SK-N-SH (cell line): ENCODE results near the gene STK4.

Experiments used
- CTCF ChIP-seq: fragments of 200-600 bp; sonication (generic); IDR thresholded peaks from 2 replicates; pipeline ENCODE4 v1.6.1; 2017; ENCODE audit warnings: antibody characterized with exemption, mild to moderate bottlenecking, moderate library complexity
- ELF1 ChIP-seq: IDR thresholded peaks from 2 replicates; pipeline ENCODE4 v1.4.0; 2012
- FOXJ3 ChIP-seq: sonication (generic); formaldehyde crosslinking; IDR thresholded peaks from 2 replicates; pipeline ENCODE4 v1.5.1; 2020; ENCODE audit warnings: mild to moderate bottlenecking, missing genetic modification reagents
- JUND ChIP-seq: IDR thresholded peaks from 2 replicates; pipeline ENCODE4 v1.4.0; 2012
- POLR2AphosphoS5 ChIP-seq: IDR thresholded peaks from 2 replicates; pipeline ENCODE4 v1.6.1; 2012; ENCODE audit warnings: low read depth, low read length
- REST ChIP-seq: IDR thresholded peaks from 2 replicates; pipeline ENCODE4 v1.6.1; 2012; ENCODE audit warnings: mild to moderate bottlenecking, low read depth, low read length, moderate library complexity
- RFX5 ChIP-seq: IDR thresholded peaks from 2 replicates; pipeline ENCODE4 v1.6.1; 2012; ENCODE audit warnings: mild to moderate bottlenecking, improper control_type of control experiment, low read length
- TAF1 ChIP-seq: IDR thresholded peaks from 2 replicates; pipeline ENCODE4 v1.6.1; 2012; ENCODE audit warnings: low read depth, mild to moderate bottlenecking, low read length, moderate library complexity, borderline replicate concordance

- TF ChIP-seq TAF1 (no peak), POLR2AphosphoS5 (peak; percentile 39; the same call in 1 of the 2 replicates), CTCF (no peak), REST (no peak), ELF1 (no peak), JUND (peak; percentile 62), RFX5 (no peak), FOXJ3 (CRISPR knock-in tag) (no peak)
Observed at GRCh38 chr20:45088247-45088646, 121.9 kb downstream of the STK4 start.
